Body of pancreas (tissue), 4 donors: ENCODE data around the gene COL13A1.

ENCODE experiments used
- POLR2A ChIP-seq, 3 donors: fragments of 450-650 bp; IDR thresholded peaks; one replicate each; pipeline ENCODE4 v1.6.1; 2016; ENCODE audit warnings: antibody characterized with exemption in 3 of 3, mild to moderate bottlenecking in 2 of 3
- TF ChIP-seq, protein P1 (sequence below), 7 experiments: fragments of 450-650 bp in 4 of 7; fragments of 200-600 bp in 3 of 7; sonication (generic) in 3 of 7; IDR thresholded peaks; one replicate each; pipeline ENCODE4 v1.5.1; 2016 to 2019; ENCODE audit warnings: antibody characterized with exemption in 7 of 7

DNA sequence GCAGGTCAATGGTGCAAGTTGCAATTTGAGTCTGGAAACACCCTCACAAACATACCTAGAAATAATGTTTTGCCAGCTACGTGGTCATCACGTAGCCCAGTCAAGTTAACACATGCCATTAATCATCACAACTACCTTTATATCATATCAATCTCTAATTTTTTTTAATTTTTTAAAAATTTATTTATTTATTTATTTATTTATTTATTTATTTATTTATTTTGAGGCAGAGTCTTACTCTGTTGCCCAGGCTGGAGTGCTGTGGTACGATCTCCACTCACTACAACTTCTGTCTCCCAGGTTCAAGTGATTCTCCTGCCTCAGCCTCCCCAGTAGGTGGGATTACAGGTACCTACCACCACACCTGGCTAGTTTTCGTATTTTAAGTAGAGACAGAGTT, 198.6 kb downstream of the COL13A1 start:
- TF ChIP-seq, protein P1, sequence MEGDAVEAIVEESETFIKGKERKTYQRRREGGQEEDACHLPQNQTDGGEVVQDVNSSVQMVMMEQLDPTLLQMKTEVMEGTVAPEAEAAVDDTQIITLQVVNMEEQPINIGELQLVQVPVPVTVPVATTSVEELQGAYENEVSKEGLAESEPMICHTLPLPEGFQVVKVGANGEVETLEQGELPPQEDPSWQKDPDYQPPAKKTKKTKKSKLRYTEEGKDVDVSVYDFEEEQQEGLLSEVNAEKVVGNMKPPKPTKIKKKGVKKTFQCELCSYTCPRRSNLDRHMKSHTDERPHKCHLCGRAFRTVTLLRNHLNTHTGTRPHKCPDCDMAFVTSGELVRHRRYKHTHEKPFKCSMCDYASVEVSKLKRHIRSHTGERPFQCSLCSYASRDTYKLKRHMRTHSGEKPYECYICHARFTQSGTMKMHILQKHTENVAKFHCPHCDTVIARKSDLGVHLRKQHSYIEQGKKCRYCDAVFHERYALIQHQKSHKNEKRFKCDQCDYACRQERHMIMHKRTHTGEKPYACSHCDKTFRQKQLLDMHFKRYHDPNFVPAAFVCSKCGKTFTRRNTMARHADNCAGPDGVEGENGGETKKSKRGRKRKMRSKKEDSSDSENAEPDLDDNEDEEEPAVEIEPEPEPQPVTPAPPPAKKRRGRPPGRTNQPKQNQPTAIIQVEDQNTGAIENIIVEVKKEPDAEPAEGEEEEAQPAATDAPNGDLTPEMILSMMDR (IDR thresholded peaks at IDR 0.05): no peak
- TF ChIP-seq POLR2A (IDR thresholded peaks at IDR 0.05): no peak
